GM23338 (cell line): ENCODE data around the gene ADGRB3. TPM values are rescaled to one million over a fixed set of nuclear protein-coding genes. Genes with fewer than 3 reads are reported as not detected.

Experiments
- ATAC-seq: fragments of 200-7000 bp; cut with Tn5 transposase; 3 replicates; pipeline ENCODE4 v1.9.1; 2020
- DNase-seq: peaks from one replicate; pipeline ENCODE4 v3.0.0-alpha.2; 2015; ENCODE audit warnings: low spot score
- H2AFZ ChIP-seq: fragments of 200-600 bp; sonication (generic); 2 replicates; pipeline ENCODE4 v1.8.0; 2016; ENCODE audit warnings: antibody characterized with exemption, mild to moderate bottlenecking, moderate library complexity
- H3F3A ChIP-seq: fragments of 200-600 bp; sonication (generic); replicated peaks from 2 replicates; pipeline ENCODE4 v1.8.0; 2017; ENCODE audit warnings: antibody characterized with exemption, mixed run types, low read depth
- H3K27ac ChIP-seq: fragments of 200-600 bp; sonication (generic); 2 replicates; pipeline ENCODE4 v1.6.1; 2016; ENCODE audit warnings: low read depth
- H3K27me3 ChIP-seq: fragments of 200-600 bp; sonication (generic); 2 replicates; pipeline ENCODE4 v1.8.0; 2016; ENCODE audit warnings: mild to moderate bottlenecking, mixed run types, moderate library complexity; ENCODE audit not compliant: insufficient read depth
- H3K36me3 ChIP-seq: fragments of 200-600 bp; sonication (generic); 2 replicates; pipeline ENCODE4 v1.8.0; 2016; ENCODE audit warnings: mild to moderate bottlenecking; ENCODE audit not compliant: insufficient read depth
- H3K4me1 ChIP-seq: fragments of 200-600 bp; sonication (generic); 2 replicates; pipeline ENCODE4 v1.8.0; 2016; ENCODE audit warnings: mild to moderate bottlenecking, moderate library complexity; ENCODE audit not compliant: insufficient read depth
- H3K4me2 ChIP-seq: fragments of 200-600 bp; sonication (generic); 2 replicates; pipeline ENCODE4 v1.7.1; 2017; ENCODE audit warnings: mixed run types
- H3K4me3 ChIP-seq: fragments of 200-600 bp; sonication (generic); 2 replicates; pipeline ENCODE4 v1.6.1; 2016; ENCODE audit warnings: mixed run types
- H3K79me2 ChIP-seq: fragments of 200-600 bp; sonication (generic); replicated peaks from 2 replicates; pipeline ENCODE4 v1.8.0; 2017; ENCODE audit warnings: mild to moderate bottlenecking; ENCODE audit not compliant: insufficient read depth
- H3K9me2 ChIP-seq: fragments of 200-600 bp; sonication (generic); 2 replicates; pipeline ENCODE4 v1.8.0; 2017; ENCODE audit not compliant: insufficient read depth
- H4K20me1 ChIP-seq: fragments of 200-600 bp; sonication (generic); replicated peaks from 2 replicates; pipeline ENCODE4 v1.8.0; 2017; ENCODE audit warnings: mild to moderate bottlenecking; ENCODE audit not compliant: insufficient read depth
- H3K27ac Mint-ChIP-seq: 2 replicates; pipeline ENCODE4 v1.8.0; 2020; ENCODE audit warnings: inconsistent platforms, mild to moderate bottlenecking, moderate library complexity, mixed read lengths
- H3K27me3 Mint-ChIP-seq: 3 replicates; pipeline ENCODE4 v1.8.0; 2022; ENCODE audit warnings: low read depth, mild to moderate bottlenecking, moderate library complexity, mixed read lengths, inconsistent platforms; ENCODE audit not compliant: insufficient read depth, poor library complexity
- H3K36me3 Mint-ChIP-seq: 3 replicates; pipeline ENCODE4 v1.8.0; 2021; ENCODE audit warnings: low read depth, mild to moderate bottlenecking, inconsistent platforms, moderate library complexity, mixed read lengths
- H3K4me1 Mint-ChIP-seq: 3 replicates; pipeline ENCODE4 v1.8.0; 2020; ENCODE audit warnings: mild to moderate bottlenecking, inconsistent platforms, mixed read lengths
- H3K4me3 Mint-ChIP-seq: 3 replicates; pipeline ENCODE4 v1.8.0; 2021; ENCODE audit warnings: moderate library complexity, mild to moderate bottlenecking, inconsistent platforms, mixed read lengths
- H3K9me3 Mint-ChIP-seq: 3 replicates; pipeline ENCODE4 v1.8.0; 2020; ENCODE audit warnings: moderate library complexity, mild to moderate bottlenecking, inconsistent platforms, mixed read lengths
- CTCF ChIP-seq, 2 experiments: fragments of 200-600 bp in 1 of 2; sonication (generic) in 1 of 2; conservative IDR thresholded peaks; 2 replicates each; pipeline versions ENCODE4 v1.5.1 to v1.6.1; 2016 to 2017; ENCODE audit warnings: antibody characterized with exemption in 2 of 2, low read depth in 2 of 2, mild to moderate bottlenecking in 2 of 2, moderate library complexity in 1 of 2
- ETS1 ChIP-seq: IDR thresholded peaks from 2 replicates; pipeline ENCODE4 v1.6.1; 2016; ENCODE audit warnings: antibody characterized with exemption
- EZH2phosphoT487 ChIP-seq: fragments of 200-600 bp; sonication (generic); IDR thresholded peaks from one replicate; pipeline ENCODE4 v1.8.1; 2018; ENCODE audit warnings: antibody characterized with exemption; ENCODE audit not compliant: unreplicated experiment
- JUNB ChIP-seq: IDR thresholded peaks from one replicate; pipeline ENCODE4 v1.6.1; 2016; ENCODE audit warnings: antibody characterized with exemption; ENCODE audit not compliant: unreplicated experiment
- NANOG ChIP-seq: IDR thresholded peaks from 2 replicates; pipeline ENCODE4 v1.6.1; 2016; ENCODE audit warnings: antibody characterized with exemption, borderline replicate concordance
- REST ChIP-seq: IDR thresholded peaks from one replicate; pipeline ENCODE4 v1.6.1; 2018; ENCODE audit warnings: antibody characterized with exemption; ENCODE audit not compliant: unreplicated experiment
- polyA plus RNA-seq: library from polyadenylated mRNA; unstranded; fragments of >200 nt; fragmentation: Nextera tagmentation; extraction: Ambion mirVana; gene quantifications from 2 replicates; pipeline ENCODE4 v1.2.1, GENCODE V29; 2016
- total RNA-seq: library from RNA; depleted of rRNA; stranded (reverse); fragments of >200 nt; shearing (Covaris generic); gene quantifications from 2 replicates; pipeline ENCODE4 v1.2.3, GENCODE V29; 2014

The ADGRB3 gene
- total and polyA plus RNA-seq, 2 experiments from 2014 or later: 0.92 to 4.0 TPM

- H3K9me2 ChIP-seq: no peaks in the 10 kb centered on the region
- no peak overlapping the region for H3K4me2 ChIP-seq
- no peak overlapping the region for H3K27ac Mint-ChIP-seq
- no peak overlapping the region for H3K4me3 ChIP-seq
- H3K36me3 Mint-ChIP-seq: no peaks in the 10 kb centered on the region
- no peaks in the 10 kb centered on the region for H3F3A ChIP-seq
- H3K27me3 ChIP-seq: no peaks in the 10 kb centered on the region
- no peak overlapping the region for H2AFZ ChIP-seq
- TF ChIP-seq NANOG: no peak
- peak in 1 of 2 experiments; percentile 9; a peak in 1 of 4 replicates for TF ChIP-seq CTCF (conservative IDR thresholded peaks at IDR 0.05; ENCODE audit: low read depth in 2 of 2)
- no peak for DNase-seq
- no peaks in the 10 kb centered on the region for H4K20me1 ChIP-seq
- no peaks in the 10 kb centered on the region for H3K36me3 ChIP-seq
- no peak for ATAC-seq
- no peak overlapping the region for H3K27ac ChIP-seq
- no peaks in the 10 kb centered on the region for H3K4me1 Mint-ChIP-seq
- no peaks in the 10 kb centered on the region for H3K4me1 ChIP-seq
- no peak overlapping the region for H3K4me3 Mint-ChIP-seq
- no peaks in the 10 kb centered on the region for H3K27me3 Mint-ChIP-seq
- no peaks in the 10 kb centered on the region for H3K79me2 ChIP-seq
- no peaks in the 10 kb centered on the region for H3K9me3 Mint-ChIP-seq
These were observed 323.2 kb downstream of the ADGRB3 start for GRCh38 chr6:68958327-68958726.

GRCh38 chr6:68967549-68968300 lies 332.6 kb downstream of the ADGRB3 start:
- H2AFZ ChIP-seq: peak overlapping the region; percentile 28; the same call in 1 of the 2 replicates
- no peaks in the 10 kb centered on the region for H3K27me3 ChIP-seq
- Mint-ChIP-seq H3K4me1 (peaks cover 9% of the 10 kb centered on the region; the same call in 2 of the 3 replicates), H3K27me3 (no peaks in the 10 kb centered on the region), H3K36me3 (no peaks in the 10 kb centered on the region), H3K9me3 (no peaks in the 10 kb centered on the region), H3K27ac (peak overlapping the region; percentile 83), H3K4me3 (no peak overlapping the region)
- H3K4me1 ChIP-seq: no peaks in the 10 kb centered on the region
- H3K4me3 ChIP-seq: no peak overlapping the region
- no peaks in the 10 kb centered on the region for H3K9me2 ChIP-seq
- H3K27ac ChIP-seq: no peak overlapping the region; the same call in 1 of the 2 replicates
- TF ChIP-seq EZH2phosphoT487 (no peak), JUNB (no peak), ETS1 (no peak), REST (peak; percentile 8), CTCF (conservative IDR thresholded peaks at IDR 0.05; ENCODE audit: low read depth in 2 of 2) (peak; percentile 89 to 96), NANOG (no peak)
- ATAC-seq: peak; percentile 86
- peak; percentile 90 for DNase-seq
- no peaks in the 10 kb centered on the region for H3K79me2 ChIP-seq
- H3F3A ChIP-seq: no peaks in the 10 kb centered on the region
- no peaks in the 10 kb centered on the region for H3K36me3 ChIP-seq
- H4K20me1 ChIP-seq: no peaks in the 10 kb centered on the region
- H3K4me2 ChIP-seq: no peak overlapping the region
